ENCODE measurements around the gene CDK11A. TPM values are rescaled to one million over a fixed set of nuclear protein-coding genes. Genes with fewer than 3 reads are reported as not detected.

CDK11A gene
- total RNA-seq, 4 donors from 2014 or later: 36.1 to 71.1 (median 54.6) TPM

DNA sequence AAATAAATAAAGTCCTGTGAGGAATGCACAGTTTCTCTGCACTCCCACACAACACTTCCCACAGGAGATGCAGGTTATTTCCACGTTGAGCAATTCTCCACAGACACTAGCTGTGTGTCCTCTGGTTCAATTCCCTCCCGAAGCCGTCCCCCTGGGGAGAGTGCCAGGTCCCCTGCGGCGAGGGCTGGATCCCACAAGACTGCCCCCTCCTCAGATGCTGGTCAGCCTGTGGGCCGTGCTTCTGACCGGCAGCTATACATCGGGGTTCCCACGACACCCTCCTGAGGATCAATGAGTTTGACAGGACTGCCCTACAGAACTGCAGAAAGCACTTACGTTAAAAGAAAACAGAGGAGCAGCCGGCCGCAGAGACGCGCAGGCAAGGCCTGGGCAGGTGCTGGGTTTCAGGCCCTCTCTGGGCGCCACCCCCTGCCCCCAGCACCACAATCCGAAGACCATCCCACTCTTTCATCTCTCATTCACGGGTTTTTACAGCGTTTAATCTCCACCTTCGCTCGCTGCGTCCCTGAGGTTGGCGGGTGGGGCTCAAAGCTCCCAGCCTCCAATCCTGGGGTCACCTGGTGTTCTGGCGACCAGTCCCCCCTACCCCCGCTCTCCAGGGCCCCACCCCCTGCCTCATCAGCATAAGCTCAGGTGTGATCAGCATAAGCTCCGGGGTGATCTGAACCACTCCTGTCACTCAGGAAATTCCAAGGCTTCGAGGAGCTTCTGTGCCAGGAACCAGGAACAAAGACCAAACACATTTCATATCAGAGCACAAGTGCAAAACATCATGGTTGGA, 40.9 kb downstream of the CDK11A start:
- H3K36me3 ChIP-seq: peaks cover 0 to 9% (median 0%) of the 10 kb centered on the region in 3 donors
- H3K4me1 ChIP-seq: peaks cover 0 to 57% (median 5%) of the 10 kb centered on the region in 4 donors
- 62 to 67% methylated on average over 26 of the region's 26 CpGs for WGBS, 2 donors
- no peak for TF ChIP-seq POLR2A (IDR thresholded peaks at IDR 0.05)
- TF ChIP-seq EP300 (IDR thresholded peaks at IDR 0.05): no peak
- TF ChIP-seq, protein P1, sequence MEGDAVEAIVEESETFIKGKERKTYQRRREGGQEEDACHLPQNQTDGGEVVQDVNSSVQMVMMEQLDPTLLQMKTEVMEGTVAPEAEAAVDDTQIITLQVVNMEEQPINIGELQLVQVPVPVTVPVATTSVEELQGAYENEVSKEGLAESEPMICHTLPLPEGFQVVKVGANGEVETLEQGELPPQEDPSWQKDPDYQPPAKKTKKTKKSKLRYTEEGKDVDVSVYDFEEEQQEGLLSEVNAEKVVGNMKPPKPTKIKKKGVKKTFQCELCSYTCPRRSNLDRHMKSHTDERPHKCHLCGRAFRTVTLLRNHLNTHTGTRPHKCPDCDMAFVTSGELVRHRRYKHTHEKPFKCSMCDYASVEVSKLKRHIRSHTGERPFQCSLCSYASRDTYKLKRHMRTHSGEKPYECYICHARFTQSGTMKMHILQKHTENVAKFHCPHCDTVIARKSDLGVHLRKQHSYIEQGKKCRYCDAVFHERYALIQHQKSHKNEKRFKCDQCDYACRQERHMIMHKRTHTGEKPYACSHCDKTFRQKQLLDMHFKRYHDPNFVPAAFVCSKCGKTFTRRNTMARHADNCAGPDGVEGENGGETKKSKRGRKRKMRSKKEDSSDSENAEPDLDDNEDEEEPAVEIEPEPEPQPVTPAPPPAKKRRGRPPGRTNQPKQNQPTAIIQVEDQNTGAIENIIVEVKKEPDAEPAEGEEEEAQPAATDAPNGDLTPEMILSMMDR (IDR thresholded peaks at IDR 0.05): no peak
- no peak overlapping the region for H3K4me3 ChIP-seq
- DNase-seq (ENCODE audit: low spot score in 2 of 2): no peak
- peak overlapping the region in 1 of 4 donors; percentile 28 for H3K27ac ChIP-seq
- H3K27me3 ChIP-seq: peaks cover 0 to 3% of the 10 kb centered on the region in 2 donors
- H3K9me3 ChIP-seq: no peaks in the 10 kb centered on the region

DNA sequence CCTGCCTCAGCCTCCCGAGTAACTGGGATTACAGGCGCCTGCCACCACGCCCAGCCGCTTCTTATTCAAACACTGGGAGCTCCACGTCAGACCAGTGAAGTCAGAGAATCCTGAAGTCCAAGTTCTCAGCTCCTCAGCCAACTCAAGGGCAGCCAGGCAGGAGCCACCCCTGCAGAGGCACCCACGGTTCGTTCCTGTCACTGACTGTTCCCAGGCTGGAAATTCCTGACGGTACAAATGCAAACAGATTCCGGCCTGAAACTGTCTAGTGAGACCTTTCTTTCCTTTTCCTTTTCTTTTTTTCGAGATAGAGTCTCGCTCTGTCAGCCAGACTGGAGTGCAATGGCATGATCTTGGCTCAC, 43.3 kb downstream of the CDK11A start:
- 67 to 82% methylated on average over 11 of the region's 11 CpGs for WGBS, 2 donors
- Histone ChIP-seq H3K27me3 (peaks cover 0 to 3% of the 10 kb centered on the region in 2 donors), H3K4me3 (no peak overlapping the region), H3K36me3 (peaks cover 0 to 9% (median 0%) of the 10 kb centered on the region in 3 donors), H3K27ac (peak overlapping the region in 2 of 4 donors; percentile 12 to 37), H3K9me3 (no peaks in the 10 kb centered on the region), H3K4me1 (peaks cover 0 to 48% (median 9%) of the 10 kb centered on the region in 4 donors)
- no peak for TF ChIP-seq POLR2A (IDR thresholded peaks at IDR 0.05)
- TF ChIP-seq EP300 (IDR thresholded peaks at IDR 0.05): no peak
- TF ChIP-seq, protein P1 (IDR thresholded peaks at IDR 0.05): no peak
- DNase-seq (ENCODE audit: low spot score in 2 of 2): no peak

DNA sequence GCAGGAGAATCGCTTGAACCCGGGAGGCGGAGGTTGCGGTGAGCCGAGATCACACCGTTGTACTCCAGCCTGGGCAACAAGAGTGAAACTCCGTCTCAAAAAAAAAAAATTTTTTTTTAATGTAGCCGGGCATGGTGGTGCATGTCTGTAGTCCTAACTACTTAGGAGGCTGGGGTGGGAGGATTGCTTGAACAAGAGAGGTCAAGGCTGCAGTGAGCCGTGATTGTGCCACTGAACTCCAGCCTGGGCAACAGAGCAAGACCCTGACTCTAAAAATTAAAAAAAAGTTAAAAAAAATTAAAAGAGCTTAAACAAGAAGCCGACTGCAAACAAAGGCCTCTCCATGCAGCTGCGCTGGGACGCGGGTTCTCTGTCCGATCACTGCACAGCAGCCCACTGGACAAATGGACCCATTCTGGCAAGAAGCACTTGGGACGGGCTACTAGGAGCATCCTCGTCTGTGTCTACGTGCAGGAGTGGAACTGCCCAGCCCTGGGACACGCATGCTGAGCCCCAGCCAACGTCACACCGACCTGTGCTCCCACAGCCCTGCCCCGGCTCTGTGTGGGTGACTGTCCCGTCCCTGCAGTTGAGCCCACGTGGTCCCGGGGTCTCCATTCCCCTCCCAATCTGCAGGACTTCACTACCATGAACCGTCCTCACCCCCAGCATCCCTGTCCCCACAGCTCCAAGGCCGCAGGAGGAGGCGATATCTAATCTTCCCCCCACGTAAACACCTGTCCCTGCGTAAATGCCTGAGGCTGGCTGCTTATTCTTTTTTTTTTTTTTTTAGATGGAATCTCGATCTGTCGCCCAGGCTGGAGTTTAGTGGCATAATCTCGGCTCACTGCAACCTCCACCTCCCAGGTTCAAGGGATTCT, 43.9 kb downstream of the CDK11A start:
- TF ChIP-seq, protein P1 (IDR thresholded peaks at IDR 0.05): no peak
- TF ChIP-seq POLR2A (IDR thresholded peaks at IDR 0.05) (no peak), EP300 (IDR thresholded peaks at IDR 0.05) (no peak)
- peaks cover 0 to 10% (median 0%) of the 10 kb centered on the region in 3 donors for H3K36me3 ChIP-seq
- DNase-seq (ENCODE audit: low spot score in 2 of 2): peak in 1 of 2 donors; percentile 7
- no peaks in the 10 kb centered on the region for H3K27me3 ChIP-seq
- H3K4me3 ChIP-seq: no peak overlapping the region
- H3K4me1 ChIP-seq: peaks cover 0 to 42% (median 9%) of the 10 kb centered on the region in 4 donors
- H3K27ac ChIP-seq: peak overlapping the region in 2 of 4 donors; percentile 12 to 37
- WGBS, 2 donors: 86 to 90% methylated on average over 31 to 32 of the region's 32 CpGs
- H3K9me3 ChIP-seq: no peaks in the 10 kb centered on the region

- no peak for TF ChIP-seq EP300 (IDR thresholded peaks at IDR 0.05)
- no peak for TF ChIP-seq POLR2A (IDR thresholded peaks at IDR 0.05)
- TF ChIP-seq, protein P1 (IDR thresholded peaks at IDR 0.05): peak in 2 of 5 experiments; percentile 8 to 23
- Histone ChIP-seq H3K4me1 (peaks cover 0 to 38% (median 9%) of the 10 kb centered on the region in 4 donors), H3K27me3 (no peaks in the 10 kb centered on the region), H3K9me3 (no peaks in the 10 kb centered on the region), H3K27ac (peak overlapping the region in 1 of 4 donors; percentile 62), H3K36me3 (peaks cover 0 to 16% (median 0%) of the 10 kb centered on the region in 3 donors), H3K4me3 (no peak overlapping the region)
- 71 to 73% methylated on average over 15 to 23 of the region's 24 CpGs for WGBS, 2 donors
- DNase-seq (ENCODE audit: low spot score in 2 of 2): peak in 1 of 2 donors; percentile 6
Measured at GRCh38 chr1:1678581-1679380, 45.4 kb downstream of the CDK11A start.

All from tibial nerve (tissue), 4 donors.